ENCODE data around the gene VIPAS39. TPM values are rescaled to one million over a fixed set of nuclear protein-coding genes. Genes with fewer than 3 reads are reported as not detected.
A peak's percentile ranks its signal among the peaks of the same experiment; 100 is the strongest.

VIPAS39 gene
- total and polyA plus RNA-seq, 2 experiments from 2014 or later, result 14.9 to 25.0 TPM

DNA sequence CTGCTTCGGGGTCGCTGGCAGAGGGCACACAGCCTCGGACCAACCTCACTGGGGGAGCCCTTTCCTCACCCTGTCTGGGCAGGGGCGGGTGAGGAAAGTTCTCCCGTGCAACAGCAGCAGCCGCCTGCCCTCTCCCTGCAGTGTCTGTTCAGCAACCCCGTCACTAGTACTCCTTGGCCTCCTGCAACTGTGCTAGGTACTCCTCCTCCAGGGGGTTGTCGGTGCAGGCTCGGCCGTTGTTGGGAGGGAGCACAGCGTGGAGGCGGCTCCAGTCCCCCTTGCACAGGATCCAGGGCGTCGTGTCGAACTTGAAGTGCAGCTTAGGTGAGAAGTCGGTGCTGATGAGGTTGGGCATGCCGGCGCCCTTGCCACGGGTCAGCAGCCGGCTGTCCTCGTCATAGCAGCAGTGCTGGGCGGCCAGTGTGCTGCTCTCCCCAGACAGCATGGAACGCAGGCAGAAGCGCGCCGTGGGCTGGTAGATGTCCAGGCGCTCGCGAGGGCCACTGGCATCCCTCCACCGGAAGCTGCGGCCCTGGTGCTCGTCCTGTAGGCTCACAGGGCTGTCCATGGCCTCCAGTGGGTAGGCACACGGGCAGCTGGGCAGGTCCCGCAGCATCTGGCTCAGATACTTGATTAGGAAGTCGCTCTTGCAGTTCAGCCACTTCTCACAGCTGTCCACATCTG, 18.2 kb upstream of the VIPAS39 start:
- no peaks in the 10 kb centered on the region for H3K36me3 ChIP-seq (ENCODE audit: low read depth)
- no peaks in the 10 kb centered on the region for H3F3A ChIP-seq (ENCODE audit: insufficient read depth)
- TF ChIP-seq EZH2phosphoT487 (IDR thresholded peaks at IDR 0.05; ENCODE audit: insufficient read depth, low read depth), result no peak
- no peak for TF ChIP-seq EZH2 (IDR thresholded peaks at IDR 0.05; ENCODE audit: insufficient read depth, poor library complexity, severe bottlenecking)
- H4K20me1 ChIP-seq (ENCODE audit: insufficient read depth), result no peaks in the 10 kb centered on the region
- peaks cover 8% of the 10 kb centered on the region; the same call in 1 of the 2 replicates for H3K27me3 ChIP-seq (replicated peaks; ENCODE audit: insufficient read depth)
- no peaks in the 10 kb centered on the region for H3K9me2 ChIP-seq (ENCODE audit: insufficient read depth)
- H3K4me3 ChIP-seq, result no peak overlapping the region
- no peak for DNase-seq
- no peaks in the 10 kb centered on the region for H3K4me1 ChIP-seq (ENCODE audit: insufficient read depth)
- no peak overlapping the region for H3K9ac ChIP-seq
- no peak overlapping the region for H3K27ac ChIP-seq
- no peaks in the 10 kb centered on the region for H3K9me3 ChIP-seq (ENCODE audit: low read depth)
- WGBS, 2 experiments (ENCODE audit: low coverage in 1 of 2, low lambda C conversion rate in 2 of 2, missing lambda C conversion rate in 2 of 2), result 81 to 83% methylated on average over 34 to 35 of the region's 35 CpGs
- H3K79me2 ChIP-seq (ENCODE audit: insufficient read depth), result no peaks in the 10 kb centered on the region
- in situ Hi-C loops (cut with MboI), result no loop called here
- H3K4me2 ChIP-seq (ENCODE audit: unreplicated experiment), result no peak overlapping the region
- no peak overlapping the region for H2AFZ ChIP-seq

DNA sequence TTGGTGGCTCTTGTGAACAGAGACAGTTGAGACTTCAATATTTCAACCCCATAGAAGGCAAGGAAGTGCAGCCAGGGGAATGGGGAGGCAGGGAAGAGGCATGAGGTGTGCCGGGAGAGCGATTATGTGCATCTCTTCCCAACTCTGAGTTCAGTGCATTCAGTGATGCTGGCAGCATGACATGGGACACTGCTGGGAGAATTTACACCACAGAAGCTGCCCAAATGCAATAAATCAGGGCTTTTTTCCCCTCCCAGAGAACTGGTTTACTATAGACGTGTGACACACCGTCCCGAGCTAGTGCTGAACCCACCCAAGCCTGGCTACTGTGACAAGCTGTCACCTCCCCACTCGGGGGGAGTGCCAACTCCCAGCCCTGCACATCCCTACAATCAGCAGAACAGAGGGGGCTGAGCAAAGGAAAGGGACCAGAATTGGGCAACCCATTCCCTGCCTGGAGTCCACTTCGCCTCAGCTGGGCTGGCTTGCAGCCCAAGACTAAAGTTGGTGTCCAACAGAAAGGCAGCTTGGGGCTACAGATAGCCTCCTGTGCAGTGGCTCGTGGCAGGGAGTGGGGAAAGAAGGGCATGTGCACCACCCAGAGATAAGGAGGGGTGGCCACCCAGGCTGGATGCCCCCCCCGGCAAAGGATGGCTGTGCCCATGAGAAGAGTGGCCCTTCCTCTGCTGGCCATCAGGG, 17.2 kb upstream of the VIPAS39 start:
- no peaks in the 10 kb centered on the region for H4K20me1 ChIP-seq (ENCODE audit: insufficient read depth)
- H3K9ac ChIP-seq, result no peak overlapping the region
- no peak overlapping the region for H3K27ac ChIP-seq
- peaks cover 8% of the 10 kb centered on the region; the same call in 1 of the 2 replicates for H3K27me3 ChIP-seq (replicated peaks; ENCODE audit: insufficient read depth)
- H2AFZ ChIP-seq, result 0 out of 2 replicates have a peak overlapping the region, but pooled peaks have one; percentile 51
- 15 to 17% methylated on average over 9 of the region's 9 CpGs for WGBS, 2 experiments (ENCODE audit: low coverage in 1 of 2, low lambda C conversion rate in 2 of 2, missing lambda C conversion rate in 2 of 2)
- no peaks in the 10 kb centered on the region for H3K79me2 ChIP-seq (ENCODE audit: insufficient read depth)
- no peaks in the 10 kb centered on the region for H3K4me1 ChIP-seq (ENCODE audit: insufficient read depth)
- no peaks in the 10 kb centered on the region for H3K9me3 ChIP-seq (ENCODE audit: low read depth)
- no peak for TF ChIP-seq EZH2 (IDR thresholded peaks at IDR 0.05; ENCODE audit: insufficient read depth, poor library complexity, severe bottlenecking)
- TF ChIP-seq EZH2phosphoT487 (IDR thresholded peaks at IDR 0.05; ENCODE audit: insufficient read depth, low read depth), result no peak
- no peaks in the 10 kb centered on the region for H3F3A ChIP-seq (ENCODE audit: insufficient read depth)
- no peak for DNase-seq
- no peak overlapping the region for H3K4me3 ChIP-seq
- in situ Hi-C loops (cut with MboI), result no loop called here
- no peaks in the 10 kb centered on the region for H3K9me2 ChIP-seq (ENCODE audit: insufficient read depth)
- H3K36me3 ChIP-seq (ENCODE audit: low read depth), result no peaks in the 10 kb centered on the region
- no peak overlapping the region for H3K4me2 ChIP-seq (ENCODE audit: unreplicated experiment)

DNA sequence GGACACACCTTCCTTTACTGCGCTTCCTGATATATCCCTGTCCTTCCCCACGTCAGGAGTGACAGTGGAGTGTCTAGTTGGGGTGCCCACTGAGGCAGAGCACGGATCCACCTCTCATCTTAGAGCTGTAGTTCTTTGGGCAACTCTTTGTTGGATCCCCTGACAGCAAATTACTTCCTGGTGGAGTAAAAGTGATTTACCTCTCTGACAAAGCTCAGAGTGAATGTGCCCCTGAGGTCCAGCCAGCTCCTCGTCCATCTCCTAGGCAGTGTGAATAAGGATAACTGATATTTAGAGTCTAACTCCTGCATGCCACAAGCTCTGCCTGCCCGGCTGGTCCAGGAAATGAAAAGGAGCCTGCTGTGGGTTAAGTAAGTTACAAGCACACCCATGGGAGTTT, 16.5 kb upstream of the VIPAS39 start:
- 54 to 55% methylated on average over 5 of the region's 5 CpGs for WGBS, 2 experiments (ENCODE audit: low coverage in 1 of 2, low lambda C conversion rate in 2 of 2, missing lambda C conversion rate in 2 of 2)
- no peaks in the 10 kb centered on the region for H3K9me2 ChIP-seq (ENCODE audit: insufficient read depth)
- H2AFZ ChIP-seq, result 0 out of 2 replicates have a peak overlapping the region, but pooled peaks have one; percentile 51
- H3K9me3 ChIP-seq (ENCODE audit: low read depth), result no peaks in the 10 kb centered on the region
- no peaks in the 10 kb centered on the region for H4K20me1 ChIP-seq (ENCODE audit: insufficient read depth)
- H3K27ac ChIP-seq, result no peak overlapping the region
- peaks cover 8% of the 10 kb centered on the region; the same call in 1 of the 2 replicates for H3K27me3 ChIP-seq (replicated peaks; ENCODE audit: insufficient read depth)
- H3K79me2 ChIP-seq (ENCODE audit: insufficient read depth), result no peaks in the 10 kb centered on the region
- in situ Hi-C loops (cut with MboI), result no loop called here
- DNase-seq, result no peak
- no peaks in the 10 kb centered on the region for H3F3A ChIP-seq (ENCODE audit: insufficient read depth)
- no peak overlapping the region for H3K4me3 ChIP-seq
- no peak overlapping the region for H3K9ac ChIP-seq
- TF ChIP-seq EZH2phosphoT487 (IDR thresholded peaks at IDR 0.05; ENCODE audit: insufficient read depth, low read depth), result no peak
- no peak for TF ChIP-seq EZH2 (IDR thresholded peaks at IDR 0.05; ENCODE audit: insufficient read depth, poor library complexity, severe bottlenecking)
- H3K36me3 ChIP-seq (ENCODE audit: low read depth), result no peaks in the 10 kb centered on the region
- no peaks in the 10 kb centered on the region for H3K4me1 ChIP-seq (ENCODE audit: insufficient read depth)
- no peak overlapping the region for H3K4me2 ChIP-seq (ENCODE audit: unreplicated experiment)

DNA sequence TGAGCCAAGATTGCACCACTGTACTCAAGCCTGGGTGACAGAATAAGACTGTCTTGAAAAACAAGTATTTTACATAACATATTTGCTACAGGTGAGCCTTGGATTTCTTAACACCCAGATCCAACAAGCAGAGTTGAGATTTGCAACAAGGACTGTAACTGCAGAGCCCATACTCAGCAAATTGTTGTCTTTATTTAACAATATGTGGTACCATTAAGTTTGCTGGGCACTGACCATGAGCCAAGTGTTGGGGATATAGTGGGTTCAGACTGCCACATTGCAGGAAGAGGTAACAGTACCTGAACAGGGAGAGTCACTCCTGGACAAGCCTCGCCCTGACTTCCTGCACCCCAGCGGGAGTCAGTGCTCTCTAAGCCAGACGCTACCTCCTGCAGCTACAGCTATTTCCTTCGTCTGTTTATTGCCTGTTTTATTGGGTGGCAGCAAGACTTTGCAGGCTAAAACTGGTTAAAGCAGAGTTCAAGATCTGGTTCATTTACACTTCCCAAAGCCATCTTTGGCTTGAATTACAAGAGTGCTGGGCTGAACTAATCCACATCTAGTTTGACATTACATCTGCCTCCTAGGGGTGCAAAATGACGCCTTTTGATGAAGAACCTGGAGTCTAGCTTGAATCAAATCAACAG, 12.9 kb upstream of the VIPAS39 start:
- 46 to 58% methylated on average over 5 of the region's 5 CpGs for WGBS, 2 experiments (ENCODE audit: low coverage in 1 of 2, low lambda C conversion rate in 2 of 2, missing lambda C conversion rate in 2 of 2)
- Histone ChIP-seq H3K79me2 (ENCODE audit: insufficient read depth) (no peaks in the 10 kb centered on the region), H3K9me2 (ENCODE audit: insufficient read depth) (no peaks in the 10 kb centered on the region), H3K36me3 (ENCODE audit: low read depth) (peaks cover 25% of the 10 kb centered on the region; the same call in 1 of the 2 replicates), H3F3A (ENCODE audit: insufficient read depth) (0 out of 2 replicates have a peak, but pooled peaks cover 11% of the 10 kb centered on the region), H3K4me2 (ENCODE audit: unreplicated experiment) (no peak overlapping the region), H3K27me3 (replicated peaks; ENCODE audit: insufficient read depth) (peaks cover 8% of the 10 kb centered on the region; the same call in 1 of the 2 replicates), H3K4me1 (ENCODE audit: insufficient read depth) (no peaks in the 10 kb centered on the region), H3K27ac (no peak overlapping the region), H3K4me3 (no peak overlapping the region), H3K9ac (no peak overlapping the region), H4K20me1 (ENCODE audit: insufficient read depth) (no peaks in the 10 kb centered on the region), H3K9me3 (ENCODE audit: low read depth) (no peaks in the 10 kb centered on the region), H2AFZ (no peak overlapping the region)
- in situ Hi-C loops (cut with MboI), result no loop called here
- no peak for DNase-seq
- TF ChIP-seq EZH2phosphoT487 (IDR thresholded peaks at IDR 0.05; ENCODE audit: insufficient read depth, low read depth) (no peak), EZH2 (IDR thresholded peaks at IDR 0.05; ENCODE audit: insufficient read depth, poor library complexity, severe bottlenecking) (no peak)
